Activated naive CD4-positive, alpha-beta T cell treated with anti-CD3 and anti-CD28 coated beads for 36 hours (primary cell): ENCODE results near the gene SPRYD4. TPM values are rescaled to one million over a fixed set of nuclear protein-coding genes. Genes with fewer than 3 reads are reported as not detected.
"Not testable (repeated sequence)": the region's sequence is repeated elsewhere in the genome, so short reads cannot be mapped to it uniquely, and the experiment has no call there.

Experiments used
- CTCF ChIA-PET: fragments of 350-600 bp; sonication (Branson Sonifier 250); formaldehyde crosslinking; loops from one replicate; lab custom pipeline; 2021; ENCODE audit warnings: antibody characterized with exemption; lab: Charles Lee
- DNase-seq: peaks from one replicate; pipeline ENCODE4 v3.0.0-alpha.2; 2020
- H3K27ac Mint-ChIP-seq: one replicate; pipeline ENCODE4 v1.8.0; 2021; ENCODE audit warnings: mild to moderate bottlenecking, mixed read lengths
- H3K27me3 Mint-ChIP-seq: one replicate; pipeline ENCODE4 v1.8.0; 2021; ENCODE audit warnings: low read depth, mixed read lengths
- H3K36me3 Mint-ChIP-seq: one replicate; pipeline ENCODE4 v1.8.0; 2021; ENCODE audit warnings: low read depth, mixed read lengths
- H3K4me1 Mint-ChIP-seq: one replicate; pipeline ENCODE4 v1.8.0; 2021; ENCODE audit warnings: low read depth, mixed read lengths
- H3K4me3 Mint-ChIP-seq: one replicate; pipeline ENCODE4 v1.8.0; 2021; ENCODE audit warnings: mild to moderate bottlenecking, moderate library complexity, mixed read lengths
- H3K9me3 Mint-ChIP-seq: one replicate; pipeline ENCODE4 v1.8.0; 2021; ENCODE audit warnings: mixed read lengths
- intact Hi-C: fragments of 100-400 bp; cut with micrococcal nuclease; formaldehyde crosslinking; loops from one replicate; pipeline ENCODE4 v1.15.1; 2023
- total RNA-seq, 2 experiments: library from RNA; stranded (reverse); gene quantifications; one replicate each; pipeline ENCODE4 v1.2.3, GENCODE V29; 2021

Gene SPRYD4
- total RNA-seq, 2 experiments from 2014 or later, result 2.2 TPM

DNA sequence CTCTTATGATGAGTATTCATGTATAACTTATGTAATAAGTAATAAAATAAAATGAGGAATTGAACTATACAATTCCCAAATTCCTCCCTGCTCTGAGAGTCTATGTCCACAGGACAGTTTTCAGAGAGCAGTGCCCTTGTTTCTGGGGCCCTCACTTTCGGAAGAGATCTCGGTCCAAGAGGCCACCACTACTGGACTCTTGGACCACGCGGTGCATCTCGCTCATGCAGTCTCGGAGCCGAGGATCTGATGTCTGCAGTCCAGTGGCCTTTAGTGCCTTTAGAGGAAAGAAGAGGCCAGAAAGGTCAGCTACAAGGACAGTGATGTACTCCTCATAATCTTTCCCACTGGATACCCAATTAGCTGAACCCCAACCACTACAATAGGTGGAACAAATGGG is 11.2 kb downstream of the SPRYD4 start:
- Mint-ChIP-seq H3K4me3 (no peak overlapping the region), H3K9me3 (no peaks in the 10 kb centered on the region), H3K36me3 (peaks cover 3% of the 10 kb centered on the region), H3K27ac (no peak overlapping the region), H3K4me1 (peaks cover 10% of the 10 kb centered on the region), H3K27me3 (no peaks in the 10 kb centered on the region)
- DNase-seq, result no peak
- CTCF ChIA-PET, result no interaction called here
- intact Hi-C loops, result no loop called here

- no peak for DNase-seq
- H3K4me3 Mint-ChIP-seq, result no peak overlapping the region
- peaks cover 4% of the 10 kb centered on the region for H3K36me3 Mint-ChIP-seq
- peaks cover 27% of the 10 kb centered on the region for H3K4me1 Mint-ChIP-seq
- CTCF ChIA-PET, result interaction anchor here (0.6 kb wide), 1 partner anchor 22 kb away, joined by 4 read pairs; no protein-coding TSS in a partner anchor
- H3K27ac Mint-ChIP-seq, result no peak overlapping the region
- intact Hi-C loops, result no loop called here
- peaks cover 17% of the 10 kb centered on the region for H3K27me3 Mint-ChIP-seq
- H3K9me3 Mint-ChIP-seq, result peaks cover 3% of the 10 kb centered on the region
Observed at GRCh38 chr12:56484566-56484965, 16.2 kb downstream of the SPRYD4 start.

DNA sequence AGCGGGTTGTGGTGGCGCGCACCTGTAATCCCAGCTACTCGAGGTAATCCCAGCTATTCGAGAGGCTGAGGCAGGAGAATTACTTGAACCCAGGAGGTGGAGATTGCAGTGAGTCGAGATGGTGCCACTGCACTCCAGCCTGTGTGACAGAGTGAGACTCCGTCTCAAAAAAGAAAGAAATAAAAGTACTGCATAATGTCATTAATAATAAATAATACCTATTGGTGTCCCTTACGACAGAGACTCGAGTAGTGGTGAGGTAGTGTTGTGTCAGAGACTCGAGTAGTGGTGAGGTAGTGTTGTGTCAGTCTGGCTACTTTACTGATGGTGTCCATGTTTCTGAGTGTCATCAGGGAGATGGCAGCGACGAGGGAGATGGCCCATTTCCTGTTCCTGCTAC is 18.3 kb downstream of the SPRYD4 start:
- no peak overlapping the region for H3K4me3 Mint-ChIP-seq
- no peak overlapping the region for H3K27ac Mint-ChIP-seq
- CTCF ChIA-PET, result no interaction called here
- no peak for DNase-seq
- peaks cover 16% of the 10 kb centered on the region for H3K4me1 Mint-ChIP-seq
- peaks cover 3% of the 10 kb centered on the region for H3K36me3 Mint-ChIP-seq
- H3K27me3 Mint-ChIP-seq, result peaks cover 19% of the 10 kb centered on the region
- H3K9me3 Mint-ChIP-seq, result peaks cover 3% of the 10 kb centered on the region
- intact Hi-C loops, result no loop called here

GRCh38 chr12:56487448-56488040 is 19.2 kb downstream of the SPRYD4 start:
- CTCF ChIA-PET, result interaction anchor here (1.0 to 1.6 kb wide), 2 partner anchors 86 to 149 kb away, joined by 5 to 6 read pairs; no protein-coding TSS in a partner anchor
- peaks cover 3% of the 10 kb centered on the region for H3K36me3 Mint-ChIP-seq
- DNase-seq, result peak; percentile 48
- intact Hi-C loops, result loop anchor here (1.0 kb wide), 2 partner anchors 19 to 38 kb away; partner anchors contain the start of genes SPRYD4 and TIMELESS
- no peak overlapping the region for H3K27ac Mint-ChIP-seq
- peaks cover 3% of the 10 kb centered on the region for H3K9me3 Mint-ChIP-seq
- H3K4me1 Mint-ChIP-seq, result peaks cover 16% of the 10 kb centered on the region
- peaks cover 19% of the 10 kb centered on the region for H3K27me3 Mint-ChIP-seq
- H3K4me3 Mint-ChIP-seq, result peak overlapping the region; percentile 84

- CTCF ChIA-PET, result interaction anchor here (0.6 to 1.6 kb wide), 4 partner anchors 15 to 148 kb away, joined by 3 to 6 read pairs (median 4); no protein-coding TSS in a partner anchor
- peak; percentile 79 for DNase-seq
- Mint-ChIP-seq H3K4me3 (peak within 1 kb of the TSS; percentile 84), H3K27me3 (peaks cover 19% of the 10 kb centered on the region), H3K4me1 (peaks cover 16% of the 10 kb centered on the region), H3K36me3 (peaks cover 3% of the 10 kb centered on the region), H3K27ac (no peak within 1 kb of the TSS), H3K9me3 (peaks cover 3% of the 10 kb centered on the region)
- intact Hi-C loops, result loop anchor here (1.0 kb wide), 2 partner anchors 20 to 39 kb away; partner anchors contain the start of genes SPRYD4 and TIMELESS
Observed at GRCh38 chr12:56488041-56488955, 19.9 kb downstream of the SPRYD4 start, which contains the start of gene GLS2. Gene GLS2, minus strand, starts transcription at chr12:56488161. Its CDS starts 43 bp downstream, at chr12:56488118.

- CTCF ChIA-PET, result interaction anchor here (0.7 to 3.0 kb wide), 7 partner anchors 11 to 300 kb away, joined by 3 to 7 read pairs (median 3); no protein-coding TSS in a partner anchor
- Mint-ChIP-seq H3K4me1 (peaks cover 16% of the 10 kb centered on the region), H3K4me3 (no peak overlapping the region), H3K27ac (no peak overlapping the region), H3K27me3 (peaks cover 19% of the 10 kb centered on the region), H3K36me3 (peaks cover 3% of the 10 kb centered on the region), H3K9me3 (peaks cover 3% of the 10 kb centered on the region)
- intact Hi-C loops, result no loop called here
- DNase-seq, result no peak
Observed at GRCh38 chr12:56490360-56490759, 22.0 kb downstream of the SPRYD4 start.

DNA sequence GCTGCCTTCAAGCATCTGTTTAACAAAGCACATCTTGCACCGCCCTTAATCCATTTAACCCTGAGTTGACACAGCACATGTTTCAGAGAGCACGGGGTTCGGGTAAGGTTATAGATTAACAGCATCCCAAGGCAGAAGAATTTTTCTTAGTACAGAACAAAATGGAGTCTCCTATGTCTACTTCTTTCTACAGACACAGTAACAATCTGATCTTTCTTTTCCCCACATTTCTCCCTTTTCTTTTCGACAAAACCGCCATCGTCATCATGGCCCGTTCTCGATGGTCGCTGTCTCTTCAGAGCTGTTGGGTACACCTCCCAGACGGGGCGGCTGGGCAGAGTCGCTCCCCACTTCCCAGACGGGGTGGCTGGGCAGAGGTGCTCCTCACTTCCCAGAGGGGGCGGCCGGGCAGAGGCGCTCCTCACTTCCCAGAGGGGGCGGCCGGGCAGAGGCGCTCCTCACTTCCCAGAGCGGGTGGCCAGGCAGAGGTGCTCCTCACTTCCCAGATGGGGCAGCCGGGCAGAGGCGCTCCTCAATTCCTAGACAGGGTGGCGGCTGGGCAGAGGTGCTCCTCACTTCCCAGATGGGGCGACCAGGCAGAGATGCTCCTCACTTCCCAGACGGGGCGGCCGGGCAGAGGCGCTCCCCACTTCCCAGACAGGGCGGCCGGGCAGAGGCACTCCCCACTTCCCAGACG is 25.2 kb downstream of the SPRYD4 start:
- H3K36me3 Mint-ChIP-seq, CTCF ChIA-PET, DNase-seq, H3K9me3 Mint-ChIP-seq, H3K27ac Mint-ChIP-seq, intact Hi-C loops, H3K4me3 Mint-ChIP-seq, H3K4me1 Mint-ChIP-seq: not testable (repeated sequence)
- peaks cover 11% of the 10 kb centered on the region for H3K27me3 Mint-ChIP-seq

DNA sequence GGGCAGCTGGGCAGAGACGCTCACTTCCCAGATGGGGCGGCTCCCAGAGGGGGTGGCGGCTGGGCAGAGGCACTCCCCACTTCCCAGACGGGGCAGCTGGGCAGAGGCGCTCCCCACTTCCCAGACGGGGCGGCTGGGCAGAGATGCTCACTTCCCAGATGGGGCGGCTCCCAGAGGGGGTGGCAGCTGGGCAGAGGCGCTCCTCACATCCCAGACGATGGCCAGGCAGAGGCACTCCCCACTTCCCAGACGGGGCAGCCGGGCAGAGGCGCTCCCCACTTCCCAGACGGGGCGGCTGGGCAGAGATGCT is 25.7 kb downstream of the SPRYD4 start:
- H3K4me3 Mint-ChIP-seq, DNase-seq, H3K27me3 Mint-ChIP-seq, H3K36me3 Mint-ChIP-seq, intact Hi-C loops, H3K4me1 Mint-ChIP-seq, CTCF ChIA-PET, H3K9me3 Mint-ChIP-seq, H3K27ac Mint-ChIP-seq: not testable (repeated sequence)

DNA sequence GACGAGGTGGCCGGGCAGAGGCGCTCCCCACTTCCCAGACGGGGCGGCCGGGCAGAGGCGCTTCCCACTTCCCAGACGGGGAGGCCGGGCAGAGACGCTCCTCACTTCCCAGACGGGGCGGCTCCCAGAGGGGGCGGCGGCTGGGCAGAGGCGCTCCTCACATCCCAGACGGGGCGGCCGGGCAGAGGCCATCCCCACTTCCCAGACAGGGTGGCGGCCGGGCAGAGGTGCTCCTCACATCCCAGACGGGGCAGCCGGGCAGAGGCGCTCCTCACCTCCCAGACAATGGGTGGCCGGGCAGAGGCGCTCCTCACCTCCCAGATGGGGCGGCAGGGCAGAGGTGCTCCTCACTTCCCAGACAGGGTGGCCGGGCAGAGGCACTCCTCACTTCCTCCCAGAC is 26.1 kb downstream of the SPRYD4 start:
- H3K4me1 Mint-ChIP-seq, H3K27ac Mint-ChIP-seq, H3K36me3 Mint-ChIP-seq, DNase-seq, CTCF ChIA-PET, H3K9me3 Mint-ChIP-seq, intact Hi-C loops, H3K27me3 Mint-ChIP-seq, H3K4me3 Mint-ChIP-seq: not testable (repeated sequence)

- peak overlapping the region; percentile 49 for H3K4me3 Mint-ChIP-seq
- H3K9me3 Mint-ChIP-seq, H3K36me3 Mint-ChIP-seq, H3K4me1 Mint-ChIP-seq, intact Hi-C loops, H3K27me3 Mint-ChIP-seq, H3K27ac Mint-ChIP-seq: not testable (repeated sequence)
- peak; percentile 79 for DNase-seq
- CTCF ChIA-PET, result interaction anchor here (0.6 to 1.4 kb wide), 5 partner anchors 24 to 95 kb away, joined by 3 to 8 read pairs (median 4); no protein-coding TSS in a partner anchor
Observed at GRCh38 chr12:56496704-56497103, 28.3 kb downstream of the SPRYD4 start.

DNA sequence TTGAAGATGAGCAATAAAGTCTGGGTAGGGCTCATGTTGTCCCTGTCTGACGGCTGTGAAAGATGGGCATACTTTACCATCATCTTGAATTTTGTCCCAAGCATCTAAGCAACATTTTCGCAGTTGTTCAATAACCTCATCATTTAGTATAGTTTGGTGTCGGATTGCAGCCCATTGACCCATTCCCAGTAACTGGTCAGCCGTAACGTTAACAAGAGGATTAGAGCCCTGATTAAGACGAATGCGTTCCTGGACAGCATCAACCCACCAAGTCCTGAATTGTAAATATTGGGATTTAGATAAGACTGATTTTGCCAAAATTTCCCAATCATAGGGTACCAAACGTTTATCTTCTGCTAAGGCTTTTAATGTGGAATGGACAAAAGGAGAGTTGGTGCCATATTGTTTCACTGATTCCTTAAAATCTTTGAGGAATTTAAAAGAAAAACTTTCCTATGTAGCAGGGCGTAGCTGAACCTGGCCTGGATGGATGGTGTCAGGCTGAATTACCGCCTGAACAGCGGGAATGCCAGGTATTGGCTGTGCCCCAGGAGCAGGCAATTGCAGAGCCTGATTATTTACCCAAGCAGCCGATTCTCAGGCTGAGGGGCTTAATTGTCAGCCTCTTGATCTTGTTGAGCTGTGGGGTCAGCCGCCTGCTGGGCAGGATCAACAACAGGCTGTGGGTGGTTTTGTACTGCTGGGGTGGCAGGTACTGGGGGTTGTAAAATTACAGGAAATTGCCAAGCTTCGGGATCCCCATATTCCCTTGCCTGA is 29.9 kb downstream of the SPRYD4 start:
- H3K9me3 Mint-ChIP-seq, intact Hi-C loops, H3K4me1 Mint-ChIP-seq, H3K27ac Mint-ChIP-seq, H3K27me3 Mint-ChIP-seq, DNase-seq, H3K4me3 Mint-ChIP-seq, H3K36me3 Mint-ChIP-seq: not testable (repeated sequence)
- CTCF ChIA-PET, result interaction anchor here (1.5 kb wide), 1 partner anchor 71 kb away, joined by 3 read pairs; no protein-coding TSS in a partner anchor
